ENCODE data around the gene MIF4GD. TPM values are rescaled to one million over a fixed set of nuclear protein-coding genes. Genes with fewer than 3 reads are reported as not detected.

MIF4GD gene
- total and polyA plus RNA-seq, 9 of the 15 experiments (the other 6 are each of a cell fraction or from before 2014, with no cell fraction given): 11.8 to 63.8 (median 28.1) TPM

GRCh38 chr17:75277664-75278071 lies 6.6 kb upstream of the MIF4GD start (continued):
- TF ChIP-seq GTF3C2 (IDR thresholded peaks at IDR 0.05; ENCODE audit: borderline replicate concordance, extremely low read depth, insufficient read length) (no peak), SRSF3 (IDR thresholded peaks at IDR 0.05; ENCODE audit: insufficient read depth, low read length) (no peak), GATA2 (CRISPR knock-in tag; IDR thresholded peaks at IDR 0.05) (no peak), RBM14 (IDR thresholded peaks at IDR 0.05; ENCODE audit: borderline replicate concordance, insufficient read depth, low read depth, low read length) (no peak), ZNF655 (CRISPR knock-in tag; IDR thresholded peaks at IDR 0.05) (no peak), ZNF174 (CRISPR knock-in tag; IDR thresholded peaks at IDR 0.05) (no peak)

All from K562 (cell line).